ENCODE results near the gene BIK.
A peak's percentile ranks its signal among the peaks of the same experiment; 100 is the strongest.

BIK gene

DNA sequence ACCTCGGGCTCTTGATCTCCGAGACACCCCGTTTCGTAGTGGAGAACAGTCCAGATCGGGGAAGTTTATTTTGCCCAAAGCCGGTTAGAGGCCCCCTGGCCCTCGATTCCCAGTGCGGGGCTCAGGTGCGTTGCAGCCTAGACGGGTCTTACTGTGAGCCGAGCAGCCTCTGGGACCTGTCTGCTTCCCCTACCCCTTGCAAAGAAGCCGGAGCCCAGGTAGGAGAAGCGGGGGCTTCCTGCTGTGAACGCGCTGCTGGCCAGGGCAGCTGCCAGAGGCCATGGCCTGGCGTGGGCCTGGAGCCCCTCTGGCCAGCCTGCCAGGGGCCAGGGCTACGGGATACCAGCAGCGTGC lies 41.4 kb downstream of the BIK start:
- peak; percentile 58 for DNase-seq (ENCODE audit: low spot score)
- TF ChIP-seq, protein P1, sequence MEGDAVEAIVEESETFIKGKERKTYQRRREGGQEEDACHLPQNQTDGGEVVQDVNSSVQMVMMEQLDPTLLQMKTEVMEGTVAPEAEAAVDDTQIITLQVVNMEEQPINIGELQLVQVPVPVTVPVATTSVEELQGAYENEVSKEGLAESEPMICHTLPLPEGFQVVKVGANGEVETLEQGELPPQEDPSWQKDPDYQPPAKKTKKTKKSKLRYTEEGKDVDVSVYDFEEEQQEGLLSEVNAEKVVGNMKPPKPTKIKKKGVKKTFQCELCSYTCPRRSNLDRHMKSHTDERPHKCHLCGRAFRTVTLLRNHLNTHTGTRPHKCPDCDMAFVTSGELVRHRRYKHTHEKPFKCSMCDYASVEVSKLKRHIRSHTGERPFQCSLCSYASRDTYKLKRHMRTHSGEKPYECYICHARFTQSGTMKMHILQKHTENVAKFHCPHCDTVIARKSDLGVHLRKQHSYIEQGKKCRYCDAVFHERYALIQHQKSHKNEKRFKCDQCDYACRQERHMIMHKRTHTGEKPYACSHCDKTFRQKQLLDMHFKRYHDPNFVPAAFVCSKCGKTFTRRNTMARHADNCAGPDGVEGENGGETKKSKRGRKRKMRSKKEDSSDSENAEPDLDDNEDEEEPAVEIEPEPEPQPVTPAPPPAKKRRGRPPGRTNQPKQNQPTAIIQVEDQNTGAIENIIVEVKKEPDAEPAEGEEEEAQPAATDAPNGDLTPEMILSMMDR (IDR thresholded peaks at IDR 0.05; ENCODE audit: extremely low read depth, missing control alignments), result no peak

GRCh38 chr22:43152357-43153071 lies 42.0 kb downstream of the BIK start:
- TF ChIP-seq, protein P1 (IDR thresholded peaks at IDR 0.05; ENCODE audit: extremely low read depth, missing control alignments), result no peak
- DNase-seq (ENCODE audit: low spot score), result peak; percentile 60

DNA sequence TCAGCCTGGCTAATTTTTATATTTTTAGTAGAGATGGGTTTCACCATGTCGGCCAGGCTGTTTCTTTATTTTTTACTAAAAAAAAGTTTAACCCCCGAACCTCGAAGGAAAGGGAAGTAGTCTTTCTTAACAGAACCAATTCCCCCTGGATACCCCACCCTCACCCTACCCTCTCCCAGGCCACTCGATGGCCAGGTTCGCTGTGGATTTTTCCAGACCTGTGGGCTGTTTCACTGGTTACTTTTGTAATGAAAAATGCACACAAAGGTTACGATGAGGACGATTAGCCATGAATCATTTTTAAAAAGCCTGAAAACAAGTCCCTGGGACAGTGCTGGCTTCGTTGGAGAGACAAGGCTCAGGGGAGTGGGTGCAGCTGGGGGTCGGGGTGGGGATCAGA lies 43.3 kb downstream of the BIK start:
- DNase-seq (ENCODE audit: low spot score), result no peak
- TF ChIP-seq, protein P1 (IDR thresholded peaks at IDR 0.05; ENCODE audit: extremely low read depth, missing control alignments), result no peak

- DNase-seq (ENCODE audit: low spot score), result no peak
- TF ChIP-seq, protein P1 (IDR thresholded peaks at IDR 0.05; ENCODE audit: extremely low read depth, missing control alignments), result no peak
Observed at GRCh38 chr22:43154887-43155536, 44.5 kb downstream of the BIK start.

DNA sequence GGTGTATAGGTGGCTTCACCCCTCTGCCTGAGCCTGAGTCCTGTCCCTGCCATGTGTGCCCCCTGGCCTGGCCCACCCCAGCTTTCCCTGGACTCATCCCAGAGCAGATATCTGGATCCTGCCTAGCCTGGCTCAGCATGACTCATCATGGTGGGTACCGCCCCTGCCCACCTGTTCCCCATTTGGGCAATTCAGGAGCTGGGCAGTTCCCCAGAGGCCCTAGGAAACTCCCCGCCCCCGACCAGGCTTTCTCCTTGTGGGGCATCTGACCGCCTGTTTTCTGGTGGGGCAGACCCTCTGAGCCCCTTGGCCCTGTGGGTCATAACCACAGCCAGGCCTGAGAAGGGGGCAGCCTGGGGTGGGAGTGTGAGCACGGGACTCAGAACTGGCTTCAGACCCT lies 45.2 kb downstream of the BIK start:
- TF ChIP-seq, protein P1 (IDR thresholded peaks at IDR 0.05; ENCODE audit: extremely low read depth, missing control alignments), result no peak
- no peak for DNase-seq (ENCODE audit: low spot score)

GRCh38 chr22:43156413-43156812 lies 45.9 kb downstream of the BIK start:
- TF ChIP-seq, protein P1 (IDR thresholded peaks at IDR 0.05; ENCODE audit: extremely low read depth, missing control alignments), result no peak
- DNase-seq (ENCODE audit: low spot score), result no peak

DNA sequence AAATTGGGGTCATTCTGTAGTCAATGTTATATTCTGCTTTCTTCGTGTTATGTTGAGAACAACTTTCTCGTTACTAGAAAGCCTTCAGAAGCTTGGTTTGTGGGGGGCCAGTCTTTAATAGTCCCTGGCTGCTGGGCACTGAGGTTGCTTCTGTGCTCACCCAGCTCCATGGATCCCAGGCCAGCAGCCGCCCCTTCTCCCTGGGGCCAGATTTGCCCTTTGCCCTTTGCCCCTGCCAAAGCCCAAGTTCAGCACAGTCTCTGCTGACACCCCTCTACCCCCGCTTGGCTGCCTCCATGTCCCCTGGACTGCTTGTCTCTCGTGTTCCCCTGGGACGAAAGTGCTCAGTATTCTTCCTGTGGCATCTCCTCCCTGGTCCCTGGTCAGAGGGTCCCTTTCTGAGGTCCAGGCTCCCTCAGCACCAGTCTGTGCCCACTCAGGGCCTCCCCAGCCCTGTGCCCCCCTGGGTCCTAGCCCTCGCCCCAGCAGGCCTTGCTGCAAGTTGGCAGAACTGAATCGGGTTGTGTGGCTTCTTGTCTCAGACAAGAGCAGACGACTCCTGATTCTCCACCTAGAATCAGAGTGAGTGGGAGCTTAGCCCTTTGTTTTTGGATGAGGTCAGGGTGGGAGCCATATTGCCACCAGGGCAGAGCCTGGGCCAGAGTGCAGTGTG lies 47.5 kb downstream of the BIK start:
- no peak for DNase-seq (ENCODE audit: low spot score)
- TF ChIP-seq, protein P1 (IDR thresholded peaks at IDR 0.05; ENCODE audit: extremely low read depth, missing control alignments), result no peak
